Heart left ventricle (tissue), 13 donors: ENCODE data around the gene NCOA3.

Source experiments
- CTCF ChIP-seq, 12 donors: fragments of 200-600 bp; sonication (generic) in 4 of 12; IDR thresholded peaks; one replicate each; pipeline versions ENCODE4 v1.5.0 to v1.8.0; 2018 to 2022; ENCODE audit warnings: antibody characterized with exemption in 12 of 12, mild to moderate bottlenecking in 5 of 12
- POLR2A ChIP-seq, 2 donors: fragments of 450-650 bp; IDR thresholded peaks; one replicate each; pipeline ENCODE4 v1.6.1; 2017; ENCODE audit warnings: antibody characterized with exemption in 2 of 2, mild to moderate bottlenecking in 2 of 2, moderate library complexity in 2 of 2
- donor health status: ischemic (EF 13 %, LVEDD 7.1; RV severe dilation, severe dysfunction).
- donor health status: DM: no; HTN: yes; CAD: no.
- donor health status: DM: no; HTN: no; CAD: no.
- donor health status: ischemic (EF 25% LVEDD 6.9; RV normal size, moderate dysfunction).
- donor health status: ischemic (EF 25% LVEDD 5.7; RV mildly dilated, moderate dysfunction).
- donor health status: ischemic (EF 35%, LVEDD 5.7; RV mildly dilated, moderate dysfunction).
- donor health status: nonischemic (EF 11% LVEDD 7.7; RV severe dilation, severe dysfunction).
- donor health status: DM: yes; HTN: yes; CAD: no.
- donor health status: PGD.
- donor health status: ischemic (EF 29% LVEDD 5.4; RV normal size, mild dysfunction).
- donor health status: nonischemic (EF 23%, LVEDD 6.1; RV moderate dilation, normal function).

- TF ChIP-seq CTCF (IDR thresholded peaks at IDR 0.05) (no peak), POLR2A (IDR thresholded peaks at IDR 0.05) (no peak)
Observed at GRCh38 chr20:47480239-47480638, 21.4 kb upstream of the NCOA3 start.
